ENCODE data around the gene SMR3B. TPM values are rescaled to one million over a fixed set of nuclear protein-coding genes. Genes with fewer than 3 reads are reported as not detected.

The SMR3B gene
- polyA plus RNA-seq (ENCODE audit: insufficient read length): not detected

DNA sequence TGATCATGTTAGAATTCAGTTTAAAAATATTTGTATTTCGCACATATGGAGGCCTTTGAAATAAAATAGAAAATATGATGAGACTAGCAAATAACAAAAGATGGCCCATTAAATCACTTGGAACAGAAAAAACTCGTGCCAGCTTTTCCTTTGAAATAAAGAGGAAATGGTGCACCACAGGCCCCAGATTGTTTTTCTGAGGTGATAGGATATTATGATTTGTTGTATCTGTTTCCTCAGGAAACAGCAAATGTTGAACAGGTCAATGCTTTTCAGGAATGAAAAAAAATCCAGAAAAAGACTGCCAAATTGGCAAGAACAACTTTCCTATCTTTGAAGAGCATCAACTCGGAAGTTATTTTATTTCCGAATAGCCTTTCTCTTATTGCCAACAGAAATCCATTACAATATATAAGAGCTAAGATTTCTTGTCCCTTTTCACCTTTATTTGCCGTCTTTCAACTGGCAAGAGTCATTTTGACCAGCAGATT lies at the start of gene SMR3B:
TSS of gene SMR3B (plus strand) at position 441 of the 491 bp plus-strand sequence. CDS start 1,380 bp downstream, outside the sequence.
- DNase-seq: no peak

DNA sequence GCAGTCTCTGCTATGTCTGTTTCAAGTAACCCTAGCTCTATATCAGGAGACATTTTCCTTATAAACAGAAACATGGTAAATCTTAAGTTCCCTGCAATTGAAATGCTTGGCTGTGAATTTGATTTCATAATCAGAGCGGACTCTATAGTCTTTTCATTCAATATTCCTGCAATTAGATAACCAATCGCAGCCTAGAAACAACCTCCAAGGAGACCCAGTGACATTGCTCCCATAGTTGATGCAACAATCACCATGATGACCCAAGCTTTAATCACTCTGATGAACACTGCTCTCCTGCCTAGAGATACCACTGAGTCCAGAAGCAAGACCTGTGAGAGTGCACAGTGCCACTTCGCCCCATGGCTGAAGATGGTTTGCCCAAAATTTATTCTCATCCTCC lies 48.2 kb upstream of the SMR3B start, which contains the start of gene CABS1:
TSS of gene CABS1 (plus strand) at position 301 of the 400 bp plus-strand sequence. CDS start at position 360, 59 bp downstream.
- DNase-seq: no peak

- no peak for DNase-seq
These were observed 46.9 kb upstream of the SMR3B start for GRCh38 chr4:70336043-70336442.

DNA sequence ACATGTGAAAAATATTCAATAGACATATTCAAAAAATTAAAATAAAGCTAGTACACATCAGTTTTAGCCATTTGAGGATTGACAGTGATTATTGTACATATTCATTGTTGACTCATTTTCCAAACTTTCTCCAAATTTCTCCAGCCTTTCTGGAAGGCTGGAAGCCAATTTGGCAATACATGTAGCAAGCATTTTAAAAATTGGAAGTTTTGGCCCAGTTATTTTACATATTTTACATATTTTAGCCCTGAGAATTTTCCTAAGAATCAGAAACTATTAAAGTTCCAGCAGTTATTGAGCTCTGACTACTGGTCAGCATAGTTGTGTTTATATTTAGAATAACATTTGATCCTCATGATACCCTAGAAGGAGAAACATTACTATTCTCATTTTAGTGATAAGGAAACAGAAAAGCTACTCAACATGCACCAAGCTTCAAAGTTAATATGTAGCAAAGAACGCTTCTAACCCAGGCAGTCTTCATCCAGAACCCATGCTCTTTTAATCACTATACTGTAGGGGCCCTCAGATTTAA lies 45.0 kb upstream of the SMR3B start:
- DNase-seq: no peak

- DNase-seq: no peak
These were observed 26.7 kb upstream of the SMR3B start for GRCh38 chr4:70356185-70356584.

- no peak for DNase-seq
These were observed 23.7 kb upstream of the SMR3B start for GRCh38 chr4:70359115-70359661.

- peak; percentile 19 for DNase-seq
These were observed 22.5 kb upstream of the SMR3B start, which contains the start of gene SMR3A for GRCh38 chr4:70360460-70360859. TSS of gene SMR3A (plus strand) at chr4:70360760. CDS start at chr4:70362116, 1,356 bp downstream.

DNA sequence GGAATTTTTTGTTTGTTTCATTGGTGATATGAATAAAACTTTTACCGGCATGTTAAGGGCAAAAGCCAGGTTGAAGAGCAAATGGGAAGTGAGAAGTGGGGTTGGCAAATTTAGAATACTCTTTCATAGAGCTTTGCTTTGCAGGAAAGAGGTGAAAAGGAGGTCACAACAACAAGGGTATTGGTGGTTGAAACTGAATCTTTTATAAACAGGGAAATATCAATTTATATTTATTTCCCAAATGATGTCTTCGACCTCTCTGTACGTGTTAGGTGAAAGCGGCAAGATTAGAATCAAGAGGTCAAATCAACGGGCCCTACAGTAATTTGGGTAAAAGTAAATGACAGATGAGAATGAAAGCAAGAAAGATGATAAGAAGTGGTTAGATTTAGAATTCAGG lies 18.9 kb upstream of the SMR3B start:
- DNase-seq: no peak

GRCh38 chr4:70365479-70365878 lies 17.5 kb upstream of the SMR3B start:
- DNase-seq: peak; percentile 6

GRCh38 chr4:70367813-70368212 lies 15.1 kb upstream of the SMR3B start:
- DNase-seq: no peak

DNA sequence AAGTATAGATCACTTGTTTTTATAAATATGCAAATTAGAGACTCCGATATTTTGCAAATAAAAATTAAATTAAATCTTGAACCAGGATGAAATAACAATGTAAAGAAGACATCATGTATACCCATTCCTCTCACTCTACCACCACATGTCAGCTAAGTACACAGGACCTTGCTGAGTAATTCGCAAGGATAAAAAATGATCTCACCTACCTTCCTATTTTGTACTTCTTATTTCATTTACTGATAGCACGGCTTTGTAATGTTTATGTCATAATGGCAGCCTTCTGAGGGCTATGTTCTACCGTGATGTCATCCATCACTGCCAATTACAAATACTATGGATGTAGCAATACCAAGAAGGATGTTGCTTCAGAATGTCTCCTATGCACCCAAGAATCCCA lies 10.9 kb upstream of the SMR3B start:
- DNase-seq: no peak

GRCh38 chr4:70372760-70373159 lies 10.2 kb upstream of the SMR3B start:
- no peak for DNase-seq

- no peak for DNase-seq
These were observed 2.4 kb upstream of the SMR3B start for GRCh38 chr4:70380578-70380977.

GRCh38 chr4:70392057-70392776 lies 9.3 kb downstream of the SMR3B start:
- DNase-seq: no peak

- DNase-seq: no peak
These were observed 14.6 kb downstream of the SMR3B start, which contains the start of gene OPRPN for GRCh38 chr4:70397580-70397979. TSS of gene OPRPN (plus strand) at chr4:70397940. CDS start at chr4:70399286, 1,346 bp downstream.

DNA sequence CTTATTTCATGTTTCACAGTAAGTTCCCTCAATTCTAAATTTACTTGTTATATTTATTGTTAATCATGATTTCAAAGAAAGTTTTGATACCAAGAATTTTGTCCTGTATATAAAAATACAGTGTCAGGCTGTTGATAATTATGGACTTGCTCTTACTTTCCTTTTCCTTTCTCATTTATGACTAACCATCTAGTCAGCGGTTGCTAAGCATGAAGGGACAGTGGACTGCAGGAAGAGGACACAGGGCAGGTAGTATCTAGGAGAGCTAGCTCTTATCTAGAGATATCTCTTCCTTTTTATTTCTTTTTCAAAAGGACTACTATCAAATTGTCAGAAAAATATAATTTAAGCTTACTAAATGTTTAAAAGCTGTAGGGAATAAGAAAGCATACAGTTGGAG lies 16.4 kb downstream of the SMR3B start:
- no peak for DNase-seq

DNA sequence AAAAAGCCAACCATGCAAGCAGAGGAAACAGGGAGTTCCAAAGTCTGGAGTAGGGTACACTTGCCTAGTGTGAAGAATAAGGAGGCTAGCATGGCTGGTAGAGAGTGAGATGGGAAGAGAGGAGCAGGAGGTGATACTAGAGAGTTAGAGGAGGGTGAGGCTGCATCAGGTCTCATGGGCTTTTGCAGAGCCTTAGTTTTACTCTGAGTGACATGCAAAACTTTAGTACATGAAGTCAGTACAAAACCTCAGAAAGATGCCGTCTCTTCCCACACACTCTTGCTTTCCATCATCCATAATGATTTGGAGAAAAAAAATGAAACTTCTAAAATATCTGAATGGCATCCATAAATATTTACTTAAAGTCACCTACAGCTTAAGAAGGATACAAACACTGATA lies 19.8 kb downstream of the SMR3B start:
- DNase-seq: no peak

- DNase-seq: no peak
These were observed 22.8 kb downstream of the SMR3B start for GRCh38 chr4:70405765-70406164.

DNA sequence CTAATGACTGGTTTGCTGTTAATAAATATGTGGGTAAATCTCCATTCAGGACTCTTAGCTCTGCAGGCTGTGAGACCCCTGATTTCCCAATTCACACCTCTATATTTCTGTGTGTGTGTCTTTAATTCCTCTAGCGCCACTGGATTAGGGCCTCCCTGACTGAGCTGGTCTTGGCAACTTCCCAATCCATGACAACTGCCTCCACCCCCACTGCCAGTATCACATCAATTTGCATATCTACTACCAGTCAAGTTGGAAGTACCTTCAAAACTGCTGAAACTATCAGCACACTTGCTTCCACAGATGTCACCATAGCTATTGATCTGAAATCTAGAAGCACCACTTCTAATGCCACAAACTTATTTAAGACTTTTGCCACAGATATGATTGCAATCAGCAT lies 42.4 kb downstream of the SMR3B start:
- no peak for DNase-seq

GRCh38 chr4:70426789-70427188 lies 43.9 kb downstream of the SMR3B start:
- no peak for DNase-seq

GRCh38 chr4:70437197-70437596 lies 54.3 kb downstream of the SMR3B start:
- DNase-seq: no peak

Data from hindlimb muscle (tissue), 1 donor.